Skin epidermis (tissue), 12 donors: ENCODE measurements around the gene MRM2.

Source experiments
- H3K27ac ChIP-seq, 21 experiments: fragments of 200-600 bp; sonication (generic) in 11 of 21; one replicate each; pipeline ENCODE4 v1.5.0; 2020; ENCODE audit warnings: mild to moderate bottlenecking in 3 of 21, inconsistent platforms in 2 of 21, moderate library complexity in 2 of 21
- H3K4me3 ChIP-seq, 7 experiments: fragments of 200-600 bp; sonication (generic) in 2 of 7; one replicate each; pipeline ENCODE4 v1.5.0; 2020; ENCODE audit warnings: inconsistent platforms in 2 of 7, mild to moderate bottlenecking in 2 of 7, moderate library complexity in 1 of 7

MRM2 gene

DNA sequence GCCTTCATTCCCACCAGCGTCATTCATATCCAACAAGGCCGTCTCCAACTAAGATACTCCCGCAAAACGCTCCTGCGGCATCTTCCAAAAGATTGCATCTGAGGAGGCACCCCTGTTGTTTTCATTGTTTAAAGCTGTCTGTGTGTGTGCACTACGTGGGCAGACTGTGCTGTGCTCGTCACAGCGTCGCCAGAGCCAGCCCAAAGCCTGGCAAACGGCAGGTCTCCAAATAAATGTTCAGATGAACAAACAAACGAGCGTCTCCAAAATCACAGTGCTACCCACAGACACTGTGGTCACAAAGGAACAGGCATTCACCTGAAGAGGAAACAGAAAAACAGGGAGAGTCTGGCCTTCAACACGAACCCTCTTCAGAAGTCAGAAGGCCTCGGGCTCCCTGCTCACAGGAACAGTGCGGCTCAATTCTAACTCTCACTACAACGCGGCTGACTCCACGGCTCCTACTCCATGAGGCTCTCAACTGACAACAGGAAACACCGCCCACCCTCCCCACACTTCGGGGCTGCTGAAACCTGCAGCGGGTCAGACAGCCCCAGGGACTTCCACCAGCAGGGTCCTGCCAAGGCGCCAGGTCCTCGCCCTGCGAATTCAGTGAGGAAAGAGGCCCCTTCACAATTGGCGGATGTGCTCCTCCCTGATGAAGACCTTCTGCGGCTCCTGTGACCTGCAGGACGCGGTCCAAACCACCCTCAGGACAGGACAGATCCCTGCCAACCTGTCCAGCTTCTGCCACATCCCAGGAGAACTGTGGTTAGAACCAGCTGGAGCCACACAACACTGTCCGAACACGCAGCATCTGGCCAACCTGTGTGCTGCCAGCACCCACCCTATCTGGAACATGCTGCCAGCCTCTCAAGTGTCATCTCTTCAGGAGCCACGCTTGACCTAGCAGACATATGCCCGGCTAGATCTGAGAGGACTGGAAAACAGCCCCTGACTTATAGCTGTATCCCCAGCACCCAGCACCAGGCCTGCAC is 45.3 kb downstream of the MRM2 start:
- no peak overlapping the region for H3K4me3 ChIP-seq
- no peak overlapping the region for H3K27ac ChIP-seq

DNA sequence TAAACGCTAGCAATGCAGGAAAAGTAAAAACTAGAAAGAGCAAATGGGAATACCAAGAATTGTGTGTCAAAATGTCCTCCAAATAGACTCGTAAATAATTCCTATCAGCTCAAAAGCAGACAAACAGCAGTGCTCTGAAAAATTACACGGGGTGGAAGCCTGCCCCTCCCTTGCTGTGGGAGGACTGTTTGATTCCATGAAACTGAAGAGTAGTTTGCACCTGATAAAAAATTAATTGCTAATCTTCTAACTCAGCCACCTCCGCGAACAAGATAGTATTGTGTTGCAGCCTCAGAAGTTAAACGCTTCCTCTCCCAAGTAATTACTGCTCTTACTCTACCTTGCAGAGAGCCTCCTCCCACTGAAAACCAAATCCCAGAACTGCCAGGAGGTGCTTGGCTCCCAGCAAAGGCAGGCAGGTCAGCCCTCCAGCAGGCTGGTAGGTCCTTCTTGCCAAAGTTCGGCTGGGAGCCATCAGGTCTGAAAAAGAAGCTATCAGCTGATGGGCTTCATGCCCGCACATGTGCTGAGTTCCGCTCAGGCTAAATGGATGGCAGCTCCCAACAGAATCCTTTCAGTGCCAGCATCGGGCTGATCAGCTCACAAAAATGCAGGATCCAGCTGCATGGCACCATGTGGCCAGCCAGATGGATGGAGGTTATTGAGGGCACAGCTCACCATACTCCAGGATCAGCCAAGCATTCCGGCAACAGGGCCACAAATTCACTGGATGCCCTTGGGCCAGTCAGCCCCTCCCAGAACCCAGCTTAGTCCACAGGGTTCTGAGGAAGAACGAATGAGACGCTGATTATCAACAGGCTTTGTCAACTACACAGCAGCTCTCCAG is 46.4 kb downstream of the MRM2 start:
- Histone ChIP-seq H3K27ac (no peak overlapping the region), H3K4me3 (no peak overlapping the region)

- Histone ChIP-seq H3K27ac (no peak overlapping the region), H3K4me3 (no peak overlapping the region)
Measured at GRCh38 chr7:2193575-2194305, 48.3 kb downstream of the MRM2 start.

DNA sequence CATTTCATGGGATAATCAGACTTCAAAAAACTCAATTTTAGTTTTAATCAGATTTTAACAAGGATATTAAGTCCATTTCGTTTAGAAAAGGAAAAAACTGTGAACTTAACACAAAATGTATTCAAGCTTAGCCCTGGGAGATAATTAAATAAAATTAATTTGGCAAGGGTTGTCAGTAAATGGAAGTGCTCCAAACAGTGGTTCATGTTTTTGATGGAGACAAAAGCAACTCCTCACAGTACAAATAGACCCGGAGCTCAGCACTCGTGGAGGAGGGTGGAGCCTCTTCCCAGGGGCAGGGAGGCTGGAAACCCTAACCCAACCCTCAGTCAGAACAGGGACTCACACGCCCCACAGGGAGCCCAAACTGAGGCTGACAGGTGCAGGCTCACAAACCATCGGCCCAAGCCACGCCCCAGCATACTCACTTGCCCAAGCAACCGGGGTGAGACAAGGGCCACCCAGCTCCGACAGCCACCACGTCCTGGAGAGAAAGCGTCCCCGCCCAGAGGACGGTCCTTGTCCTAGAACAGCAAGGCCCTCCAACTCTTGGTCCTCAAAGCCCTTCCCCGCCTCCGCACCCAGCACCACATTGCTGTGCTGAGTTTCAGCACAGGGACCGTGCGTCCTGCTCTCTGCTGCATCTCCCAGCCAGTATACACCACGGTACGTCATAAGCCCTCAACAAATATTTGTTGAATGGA is 49.0 kb downstream of the MRM2 start:
- no peak overlapping the region for H3K27ac ChIP-seq
- no peak overlapping the region for H3K4me3 ChIP-seq

DNA sequence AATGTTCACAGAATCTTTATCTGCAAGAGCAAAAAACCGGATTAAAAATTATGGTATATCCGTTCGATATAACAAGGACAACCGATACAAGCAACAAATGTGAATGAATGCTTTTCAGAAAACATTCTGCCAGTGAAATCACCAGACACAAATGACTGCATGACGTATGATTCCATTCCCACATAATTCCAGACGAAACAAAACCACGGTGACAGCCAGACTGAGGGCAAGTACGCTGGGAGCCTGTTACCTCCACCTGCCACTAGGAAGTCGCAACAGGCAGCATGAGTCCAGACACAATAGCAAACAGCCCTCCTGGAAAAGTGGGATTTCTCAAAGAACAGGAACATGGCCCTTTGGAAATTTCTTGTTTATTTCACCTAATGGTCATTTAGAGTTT is 51.0 kb downstream of the MRM2 start:
- H3K4me3 ChIP-seq, result no peak overlapping the region
- no peak overlapping the region for H3K27ac ChIP-seq

- H3K4me3 ChIP-seq, result no peak overlapping the region
- H3K27ac ChIP-seq, result no peak overlapping the region
Measured at GRCh38 chr7:2190531-2190930, 51.5 kb downstream of the MRM2 start.

DNA sequence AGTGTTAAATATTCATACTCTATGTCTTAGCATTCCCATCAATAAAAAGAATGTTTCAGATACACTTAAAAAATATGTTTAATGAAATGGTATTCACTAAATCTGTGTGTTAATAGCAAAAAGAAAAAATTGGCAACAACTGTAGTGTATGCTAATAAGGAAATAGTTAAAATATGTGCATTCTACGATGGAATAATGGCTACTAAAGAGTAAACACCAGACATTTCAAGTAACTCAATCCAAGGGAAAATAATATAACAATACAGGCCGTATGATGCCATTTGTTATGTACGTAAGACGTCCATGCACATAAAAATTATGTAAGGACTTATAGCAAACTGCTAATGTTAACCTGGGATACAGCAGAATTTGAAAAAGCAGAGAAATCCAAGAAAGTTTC is 55.8 kb downstream of the MRM2 start:
- no peak overlapping the region for H3K4me3 ChIP-seq
- no peak overlapping the region for H3K27ac ChIP-seq

- Histone ChIP-seq H3K27ac (no peak overlapping the region), H3K4me3 (no peak overlapping the region)
Measured at GRCh38 chr7:2185715-2186114, 56.3 kb downstream of the MRM2 start.
